ENCODE data around the gene CISH.

The CISH gene

DNA sequence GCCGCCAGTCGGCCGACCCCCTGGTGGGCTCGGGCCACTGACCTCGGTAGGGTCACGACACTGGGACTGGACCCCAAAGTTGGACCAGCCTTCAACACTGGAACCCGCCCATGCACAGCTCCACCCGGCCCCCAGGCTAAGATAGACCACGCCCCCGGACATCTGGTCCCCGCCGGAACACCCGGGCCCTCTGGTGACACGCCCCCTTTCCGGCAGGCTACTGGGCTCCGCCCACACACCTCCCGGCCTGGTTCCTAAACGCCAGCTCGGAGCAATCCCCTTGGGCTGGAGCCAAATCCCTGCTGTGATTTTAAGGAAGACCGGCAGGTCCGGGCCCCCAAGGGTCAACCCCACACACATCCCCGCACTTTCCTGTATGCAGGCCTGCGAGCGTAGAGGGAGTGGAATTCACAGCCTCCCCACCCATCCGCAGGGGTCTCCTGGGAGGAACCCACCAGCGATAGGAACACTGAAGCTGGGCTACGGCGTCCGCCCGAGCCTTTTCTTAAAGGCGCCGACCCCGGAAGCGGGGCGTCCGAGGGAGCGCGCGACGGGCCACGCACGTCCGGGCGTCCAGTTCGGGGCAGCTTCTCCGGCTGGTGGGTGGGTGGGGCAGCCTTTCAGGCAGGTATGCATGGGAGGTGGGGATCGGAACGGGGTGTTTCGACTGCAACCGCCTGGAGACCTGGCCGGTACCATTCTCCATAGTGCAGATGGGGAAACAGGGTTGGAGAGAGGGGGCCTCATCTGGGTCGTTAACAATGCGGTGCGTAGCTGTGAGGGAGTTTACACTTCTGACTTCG lies 42.4 kb downstream of the CISH start, which contains the start of gene HEMK1:
HEMK1 (plus strand) TSS at position 576 of the 803 bp plus-strand sequence. CDS start 1,583 bp downstream, outside the sequence.
- in situ Hi-C loops (cut with HindIII; ENCODE audit: low pct_ligation_motif_present, low sequenced_read_pairs) = no loop called here
- Histone ChIP-seq H3K27ac (peak within 1 kb of the TSS; percentile 69), H3K27me3 (replicated peaks) (no peaks in the 10 kb centered on the region), H3K36me3 (replicated peaks) (no peaks in the 10 kb centered on the region), H3K4me3 (ENCODE audit: low read depth, low read length) (peak within 1 kb of the TSS; percentile 94)
- TF ChIP-seq, protein P1, sequence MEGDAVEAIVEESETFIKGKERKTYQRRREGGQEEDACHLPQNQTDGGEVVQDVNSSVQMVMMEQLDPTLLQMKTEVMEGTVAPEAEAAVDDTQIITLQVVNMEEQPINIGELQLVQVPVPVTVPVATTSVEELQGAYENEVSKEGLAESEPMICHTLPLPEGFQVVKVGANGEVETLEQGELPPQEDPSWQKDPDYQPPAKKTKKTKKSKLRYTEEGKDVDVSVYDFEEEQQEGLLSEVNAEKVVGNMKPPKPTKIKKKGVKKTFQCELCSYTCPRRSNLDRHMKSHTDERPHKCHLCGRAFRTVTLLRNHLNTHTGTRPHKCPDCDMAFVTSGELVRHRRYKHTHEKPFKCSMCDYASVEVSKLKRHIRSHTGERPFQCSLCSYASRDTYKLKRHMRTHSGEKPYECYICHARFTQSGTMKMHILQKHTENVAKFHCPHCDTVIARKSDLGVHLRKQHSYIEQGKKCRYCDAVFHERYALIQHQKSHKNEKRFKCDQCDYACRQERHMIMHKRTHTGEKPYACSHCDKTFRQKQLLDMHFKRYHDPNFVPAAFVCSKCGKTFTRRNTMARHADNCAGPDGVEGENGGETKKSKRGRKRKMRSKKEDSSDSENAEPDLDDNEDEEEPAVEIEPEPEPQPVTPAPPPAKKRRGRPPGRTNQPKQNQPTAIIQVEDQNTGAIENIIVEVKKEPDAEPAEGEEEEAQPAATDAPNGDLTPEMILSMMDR (IDR thresholded peaks at IDR 0.05; ENCODE audit: low read depth, low read length, missing control alignments) = no peak
- DNase-seq = peak; percentile 94

GRCh38 chr3:50567386-50568167 lies 44.0 kb downstream of the CISH start, which contains the start of gene C3orf18:
TSS of gene C3orf18 (minus strand) at chr3:50567747. CDS start at chr3:50565699, 2,048 bp downstream.
- H3K27ac ChIP-seq = no peak within 1 kb of the TSS

GRCh38 chr3:50567011-50567385 lies 44.6 kb downstream of the CISH start:
- in situ Hi-C loops (cut with HindIII; ENCODE audit: low pct_ligation_motif_present, low sequenced_read_pairs) = no loop called here
- no peak for DNase-seq
- Histone ChIP-seq H3K27ac (no peak overlapping the region), H3K27me3 (replicated peaks) (no peaks in the 10 kb centered on the region), H3K4me3 (ENCODE audit: low read depth, low read length) (peak overlapping the region; percentile 56), H3K36me3 (replicated peaks) (no peaks in the 10 kb centered on the region)
- TF ChIP-seq, protein P1 (IDR thresholded peaks at IDR 0.05; ENCODE audit: low read depth, low read length, missing control alignments) = no peak

More at GRCh38 chr3:50567386-50568167, 44.0 kb downstream of the CISH start, which contains the start of gene C3orf18:
- in situ Hi-C loops (cut with HindIII; ENCODE audit: low pct_ligation_motif_present, low sequenced_read_pairs) = no loop called here
- TF ChIP-seq, protein P1 (IDR thresholded peaks at IDR 0.05; ENCODE audit: low read depth, low read length, missing control alignments) = no peak
- Histone ChIP-seq H3K36me3 (replicated peaks) (no peaks in the 10 kb centered on the region), H3K27me3 (replicated peaks) (no peaks in the 10 kb centered on the region), H3K4me3 (ENCODE audit: low read depth, low read length) (peak within 1 kb of the TSS; percentile 56)
- peak; percentile 78 for DNase-seq

- H3K4me3 ChIP-seq (ENCODE audit: low read depth, low read length) = no peak overlapping the region
- no peak for DNase-seq
- in situ Hi-C loops (cut with HindIII; ENCODE audit: low pct_ligation_motif_present, low sequenced_read_pairs) = no loop called here
- TF ChIP-seq, protein P1 (IDR thresholded peaks at IDR 0.05; ENCODE audit: low read depth, low read length, missing control alignments) = no peak
- H3K36me3 ChIP-seq (replicated peaks) = no peaks in the 10 kb centered on the region
- no peaks in the 10 kb centered on the region for H3K27me3 ChIP-seq (replicated peaks)
- H3K27ac ChIP-seq = no peak overlapping the region
Measured at GRCh38 chr3:50564321-50564720, 47.3 kb downstream of the CISH start.

- TF ChIP-seq, protein P1 (IDR thresholded peaks at IDR 0.05; ENCODE audit: low read depth, low read length, missing control alignments) = no peak
- Histone ChIP-seq H3K4me3 (ENCODE audit: low read depth, low read length) (no peak overlapping the region), H3K27me3 (replicated peaks) (no peaks in the 10 kb centered on the region), H3K27ac (no peak overlapping the region), H3K36me3 (replicated peaks) (no peaks in the 10 kb centered on the region)
- DNase-seq = no peak
- in situ Hi-C loops (cut with HindIII; ENCODE audit: low pct_ligation_motif_present, low sequenced_read_pairs) = no loop called here
Measured at GRCh38 chr3:50563867-50564266, 47.7 kb downstream of the CISH start.
